WTC11 (cell line): ENCODE results near the gene MYCBPAP. TPM values are rescaled to one million over a fixed set of nuclear protein-coding genes. Genes with fewer than 3 reads are reported as not detected.
"Not testable (repeated sequence)": the region's sequence is repeated elsewhere in the genome, so short reads cannot be mapped to it uniquely, and the experiment has no call there.

ENCODE experiments used
- ATAC-seq: fragments of 200-7000 bp; cut with Tn5 transposase; 2 replicates; pipeline ENCODE4 v1.10.0; 2021; ENCODE audit warnings: mild to moderate bottlenecking, moderate library complexity
- CTCF ChIA-PET: fragments of 300-600 bp; sonication (Branson Sonifier 250); formaldehyde crosslinking; loops from one replicate; lab custom pipeline; 2021; ENCODE audit warnings: antibody characterized with exemption; lab: Charles Lee
- POLR2A ChIA-PET: fragments of 350-600 bp; sonication (Branson Sonifier 250); formaldehyde crosslinking; loops from one replicate; lab custom pipeline; 2021; ENCODE audit warnings: antibody characterized with exemption; lab: Charles Lee
- DNase-seq: peaks from one replicate; pipeline ENCODE4 v3.0.0; 2021; ENCODE audit warnings: low spot score
- H3K27ac Mint-ChIP-seq: 2 replicates; pipeline ENCODE4 v1.8.0; 2021; ENCODE audit warnings: mixed read lengths
- H3K27me3 Mint-ChIP-seq: 2 replicates; pipeline ENCODE4 v1.8.0; 2021; ENCODE audit warnings: low read depth, mild to moderate bottlenecking, moderate library complexity, mixed read lengths
- H3K36me3 Mint-ChIP-seq: 2 replicates; pipeline ENCODE4 v1.8.0; 2021; ENCODE audit warnings: mixed read lengths
- H3K4me1 Mint-ChIP-seq: 2 replicates; pipeline ENCODE4 v1.8.0; 2022; ENCODE audit warnings: mixed read lengths
- H3K4me3 Mint-ChIP-seq: 2 replicates; pipeline ENCODE4 v1.8.0; 2021; ENCODE audit warnings: mild to moderate bottlenecking, moderate library complexity, mixed read lengths
- H3K9me3 Mint-ChIP-seq: 2 replicates; pipeline ENCODE4 v1.8.0; 2021; ENCODE audit warnings: mixed read lengths
- GRHL2 ChIP-seq: fragments of 250-450 bp; sonication (Bioruptor Pico); IDR thresholded peaks from 2 replicates; pipeline ENCODE4 v1.8.0; 2022; ENCODE audit warnings: mild to moderate bottlenecking, moderate library complexity; ENCODE audit not compliant: insufficient replicate concordance, severe bottlenecking
- JUN ChIP-seq: sonication (generic); formaldehyde crosslinking; IDR thresholded peaks from 2 replicates; pipeline ENCODE4 v1.8.0; 2023; ENCODE audit warnings: mild to moderate bottlenecking, missing genetic modification reagents
- KAT7 ChIP-seq: sonication (generic); formaldehyde crosslinking; IDR thresholded peaks from 2 replicates; pipeline ENCODE4 v1.8.1; 2023; ENCODE audit warnings: missing genetic modification reagents, mild to moderate bottlenecking, borderline replicate concordance
- NFE2L1 ChIP-seq: sonication (generic); formaldehyde crosslinking; IDR thresholded peaks from 2 replicates; pipeline ENCODE4 v1.8.1; 2023; ENCODE audit warnings: missing genetic modification reagents
- RELA ChIP-seq: sonication (generic); formaldehyde crosslinking; IDR thresholded peaks from 2 replicates; pipeline ENCODE4 v1.8.1; 2022; ENCODE audit warnings: missing genetic modification reagents, mild to moderate bottlenecking, borderline replicate concordance
- RORB ChIP-seq: fragments of 250-450 bp; sonication (Bioruptor Pico); IDR thresholded peaks from 2 replicates; pipeline ENCODE4 v1.9.0; 2021; ENCODE audit warnings: mild to moderate bottlenecking
- ZNF263 ChIP-seq: sonication (generic); formaldehyde crosslinking; IDR thresholded peaks from 2 replicates; pipeline ENCODE4 v1.8.1; 2022; ENCODE audit warnings: low read depth, mild to moderate bottlenecking, moderate library complexity, missing genetic modification reagents
- total RNA-seq: library from RNA; stranded (reverse); gene quantifications from 3 replicates; pipeline ENCODE4 v1.2.3, GENCODE V29; 2021
- TF ChIP-seq, protein P1 (sequence below): sonication (generic); formaldehyde crosslinking; IDR thresholded peaks from 2 replicates; pipeline ENCODE4 v1.8.0; 2023; ENCODE audit warnings: mild to moderate bottlenecking, missing genetic modification reagents
- TF ChIP-seq, protein P2 (sequence below): fragments of 200-600 bp; IDR thresholded peaks from 2 replicates; pipeline ENCODE4 v1.8.0; 2022; ENCODE audit warnings: antibody characterized with exemption
- TF ChIP-seq, protein P3 (sequence below): fragments of 250-450 bp; sonication (Bioruptor Pico); conservative IDR thresholded peaks from 2 replicates; pipeline ENCODE4 v1.9.0; 2021; ENCODE audit warnings: mild to moderate bottlenecking
- TF ChIP-seq, protein P4 (sequence below): sonication (generic); formaldehyde crosslinking; IDR thresholded peaks from 2 replicates; pipeline ENCODE4 v1.8.0; 2022; ENCODE audit warnings: mild to moderate bottlenecking, missing genetic modification reagents
- TF ChIP-seq, protein P5 (sequence below): sonication (generic); formaldehyde crosslinking; IDR thresholded peaks from 2 replicates; pipeline ENCODE4 v1.8.1; 2023; ENCODE audit warnings: mild to moderate bottlenecking, missing genetic modification reagents, moderate library complexity
- TF ChIP-seq, protein P6 (sequence below): fragments of 250-450 bp; sonication (Bioruptor Pico); IDR thresholded peaks from 2 replicates; pipeline ENCODE4 v1.9.0; 2021; ENCODE audit warnings: moderate library complexity, mild to moderate bottlenecking, inconsistent platforms, borderline replicate concordance

The MYCBPAP gene
- total RNA-seq, 1 experiment from 2014 or later: 5.7 TPM

DNA sequence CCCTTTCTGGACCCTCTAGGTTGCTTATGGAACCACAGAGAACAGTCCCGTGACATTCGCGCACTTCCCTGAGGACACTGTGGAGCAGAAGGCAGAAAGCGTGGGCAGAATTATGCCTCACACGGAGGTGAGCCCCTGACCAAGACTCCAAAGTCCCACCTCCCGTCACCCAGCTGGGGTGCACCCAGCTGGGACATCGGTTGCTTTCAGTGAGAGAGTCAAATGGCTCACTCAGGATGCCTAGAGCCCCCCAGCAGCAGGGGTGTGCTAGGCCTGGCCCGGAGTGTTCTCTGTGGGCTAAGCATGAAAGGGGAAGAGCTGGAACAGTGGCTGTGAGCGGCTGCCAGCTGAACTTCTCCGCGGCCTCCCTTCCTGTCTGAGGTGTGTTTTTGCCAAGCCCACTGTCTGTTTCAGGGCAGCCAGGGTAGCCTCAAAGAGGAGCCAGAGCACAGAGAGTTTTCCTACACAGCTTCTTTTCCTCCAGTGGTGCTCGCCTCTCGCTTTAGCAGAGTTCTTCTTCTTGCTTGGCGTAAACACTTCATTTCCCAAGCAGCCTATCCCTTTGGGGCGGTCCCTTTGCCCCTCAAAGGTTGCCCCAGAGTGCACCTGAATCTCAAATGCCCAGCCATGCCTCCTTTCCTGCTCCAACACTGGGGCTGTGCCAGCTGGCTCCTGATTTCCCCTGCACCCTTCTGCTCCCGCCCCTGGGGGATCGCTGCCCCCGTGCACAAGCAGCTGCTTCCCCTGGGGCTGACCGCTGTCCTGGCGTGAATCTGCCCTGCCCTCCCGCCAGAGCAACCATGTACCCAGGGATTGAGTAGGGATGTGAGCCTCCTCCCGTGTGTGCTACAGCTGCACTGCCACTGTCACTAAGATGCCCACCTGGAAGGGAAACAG, 37.0 kb upstream of the MYCBPAP start (continued):
- TF ChIP-seq RORB (CRISPR knock-in tag): no peak
- TF ChIP-seq, protein P1, sequence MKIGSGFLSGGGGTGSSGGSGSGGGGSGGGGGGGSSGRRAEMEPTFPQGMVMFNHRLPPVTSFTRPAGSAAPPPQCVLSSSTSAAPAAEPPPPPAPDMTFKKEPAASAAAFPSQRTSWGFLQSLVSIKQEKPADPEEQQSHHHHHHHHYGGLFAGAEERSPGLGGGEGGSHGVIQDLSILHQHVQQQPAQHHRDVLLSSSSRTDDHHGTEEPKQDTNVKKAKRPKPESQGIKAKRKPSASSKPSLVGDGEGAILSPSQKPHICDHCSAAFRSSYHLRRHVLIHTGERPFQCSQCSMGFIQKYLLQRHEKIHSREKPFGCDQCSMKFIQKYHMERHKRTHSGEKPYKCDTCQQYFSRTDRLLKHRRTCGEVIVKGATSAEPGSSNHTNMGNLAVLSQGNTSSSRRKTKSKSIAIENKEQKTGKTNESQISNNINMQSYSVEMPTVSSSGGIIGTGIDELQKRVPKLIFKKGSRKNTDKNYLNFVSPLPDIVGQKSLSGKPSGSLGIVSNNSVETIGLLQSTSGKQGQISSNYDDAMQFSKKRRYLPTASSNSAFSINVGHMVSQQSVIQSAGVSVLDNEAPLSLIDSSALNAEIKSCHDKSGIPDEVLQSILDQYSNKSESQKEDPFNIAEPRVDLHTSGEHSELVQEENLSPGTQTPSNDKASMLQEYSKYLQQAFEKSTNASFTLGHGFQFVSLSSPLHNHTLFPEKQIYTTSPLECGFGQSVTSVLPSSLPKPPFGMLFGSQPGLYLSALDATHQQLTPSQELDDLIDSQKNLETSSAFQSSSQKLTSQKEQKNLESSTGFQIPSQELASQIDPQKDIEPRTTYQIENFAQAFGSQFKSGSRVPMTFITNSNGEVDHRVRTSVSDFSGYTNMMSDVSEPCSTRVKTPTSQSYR: no peak
- TF ChIP-seq ZNF263 (CRISPR knock-in tag): no peak
- no peak for TF ChIP-seq RELA (CRISPR knock-in tag)

DNA sequence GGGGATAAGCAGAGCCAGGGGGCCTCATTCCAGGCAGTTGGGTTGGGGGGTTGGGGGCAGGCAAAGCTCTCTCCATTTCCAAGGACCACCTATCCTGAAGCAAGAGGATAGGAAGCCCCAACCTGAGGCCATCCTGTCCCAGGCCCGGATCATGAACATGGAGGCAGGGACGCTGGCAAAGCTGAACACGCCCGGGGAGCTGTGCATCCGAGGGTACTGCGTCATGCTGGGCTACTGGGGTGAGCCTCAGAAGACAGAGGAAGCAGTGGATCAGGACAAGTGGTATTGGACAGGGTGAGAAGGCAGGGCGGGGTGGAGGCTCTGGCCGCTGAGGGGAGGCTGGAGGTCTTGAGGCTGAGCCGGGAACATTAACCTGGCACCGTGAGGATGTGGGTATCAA, 36.0 kb upstream of the MYCBPAP start:
- ATAC-seq: no peak

DNA sequence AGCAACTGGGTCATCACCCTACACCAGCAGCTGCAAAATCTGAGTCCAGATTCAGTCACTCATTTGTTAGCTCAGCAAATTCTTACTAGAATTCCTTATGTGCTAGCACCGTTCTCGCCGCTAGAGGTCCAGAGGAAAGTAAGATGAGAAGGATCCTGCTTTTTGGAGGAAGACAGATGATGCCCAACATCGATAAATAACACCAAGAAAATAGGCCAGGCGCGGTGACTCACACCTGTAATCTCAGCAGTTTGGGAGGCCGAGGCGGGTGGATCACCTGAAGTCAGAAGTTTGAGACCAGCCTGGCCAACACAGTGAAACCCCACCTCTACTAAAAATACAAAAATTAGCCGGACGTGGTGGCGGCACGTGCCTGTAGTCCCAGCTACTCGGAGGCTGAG, 35.5 kb upstream of the MYCBPAP start:
- H3K9me3 Mint-ChIP-seq, DNase-seq, ATAC-seq, H3K36me3 Mint-ChIP-seq, H3K4me3 Mint-ChIP-seq, POLR2A ChIA-PET, H3K27ac Mint-ChIP-seq: not testable (repeated sequence)
- Mint-ChIP-seq H3K27me3 (peaks cover 28% of the 10 kb centered on the region), H3K4me1 (peaks cover 18% of the 10 kb centered on the region)
- CTCF ChIA-PET: interaction anchor here (0.6 to 5.8 kb wide), 11 partner anchors 10 to 273 kb away, joined by 3 to 40 read pairs (median 4); partner anchors contain the start of gene LRRC59

More for the DNA sequence above, 36.0 kb upstream of the MYCBPAP start:
- peaks cover 32% of the 10 kb centered on the region for H3K27me3 Mint-ChIP-seq
- no peaks in the 10 kb centered on the region for H3K9me3 Mint-ChIP-seq
- peaks cover 22% of the 10 kb centered on the region for H3K4me1 Mint-ChIP-seq
- no peaks in the 10 kb centered on the region for H3K36me3 Mint-ChIP-seq
- H3K27ac Mint-ChIP-seq: no peak overlapping the region
- no peak for DNase-seq
- ChIA-PET POLR2A (no interaction called here), CTCF (interaction anchor here (0.6 to 5.8 kb wide), 11 partner anchors 10 to 272 kb away, joined by 3 to 40 read pairs (median 4); partner anchors contain the start of gene LRRC59)
- TF ChIP-seq, protein P2, sequence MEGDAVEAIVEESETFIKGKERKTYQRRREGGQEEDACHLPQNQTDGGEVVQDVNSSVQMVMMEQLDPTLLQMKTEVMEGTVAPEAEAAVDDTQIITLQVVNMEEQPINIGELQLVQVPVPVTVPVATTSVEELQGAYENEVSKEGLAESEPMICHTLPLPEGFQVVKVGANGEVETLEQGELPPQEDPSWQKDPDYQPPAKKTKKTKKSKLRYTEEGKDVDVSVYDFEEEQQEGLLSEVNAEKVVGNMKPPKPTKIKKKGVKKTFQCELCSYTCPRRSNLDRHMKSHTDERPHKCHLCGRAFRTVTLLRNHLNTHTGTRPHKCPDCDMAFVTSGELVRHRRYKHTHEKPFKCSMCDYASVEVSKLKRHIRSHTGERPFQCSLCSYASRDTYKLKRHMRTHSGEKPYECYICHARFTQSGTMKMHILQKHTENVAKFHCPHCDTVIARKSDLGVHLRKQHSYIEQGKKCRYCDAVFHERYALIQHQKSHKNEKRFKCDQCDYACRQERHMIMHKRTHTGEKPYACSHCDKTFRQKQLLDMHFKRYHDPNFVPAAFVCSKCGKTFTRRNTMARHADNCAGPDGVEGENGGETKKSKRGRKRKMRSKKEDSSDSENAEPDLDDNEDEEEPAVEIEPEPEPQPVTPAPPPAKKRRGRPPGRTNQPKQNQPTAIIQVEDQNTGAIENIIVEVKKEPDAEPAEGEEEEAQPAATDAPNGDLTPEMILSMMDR: no peak
- TF ChIP-seq JUN (CRISPR knock-in tag): no peak
- TF ChIP-seq, protein P3, sequence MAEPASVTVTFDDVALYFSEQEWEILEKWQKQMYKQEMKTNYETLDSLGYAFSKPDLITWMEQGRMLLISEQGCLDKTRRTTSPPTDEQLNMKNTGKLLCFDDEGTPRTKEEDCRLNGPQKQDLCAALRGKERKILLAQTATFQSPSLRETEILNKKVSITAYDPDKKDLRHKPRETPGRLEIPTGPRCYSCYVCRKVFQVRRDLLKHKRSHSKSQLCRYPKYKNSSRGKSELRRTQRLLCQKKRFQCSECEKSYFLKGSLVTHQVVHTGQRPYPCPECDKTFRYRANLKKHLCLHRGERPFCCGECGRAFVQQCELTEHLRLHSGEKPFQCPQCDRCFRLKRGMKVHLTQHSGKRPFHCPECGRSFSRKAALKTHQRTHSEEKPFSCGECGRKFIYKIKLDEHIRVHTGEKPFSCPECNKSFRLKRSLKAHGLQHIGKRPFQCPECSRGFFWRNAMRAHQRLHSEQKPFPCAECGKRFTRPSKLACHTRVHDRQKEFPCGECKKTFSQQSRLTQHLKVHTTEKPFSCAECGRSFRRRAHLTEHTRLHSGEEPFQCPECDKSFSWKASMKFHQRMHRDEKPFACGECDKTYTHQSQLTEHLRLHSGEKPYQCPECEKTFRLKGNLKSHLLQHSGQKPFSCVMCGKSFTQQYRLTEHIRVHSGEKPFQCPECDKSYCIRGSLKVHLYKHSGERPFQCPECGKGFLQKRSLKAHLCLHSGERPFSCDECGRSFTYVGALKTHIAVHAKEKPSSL (CRISPR knock-in tag): no peak
- TF ChIP-seq, protein P4, sequence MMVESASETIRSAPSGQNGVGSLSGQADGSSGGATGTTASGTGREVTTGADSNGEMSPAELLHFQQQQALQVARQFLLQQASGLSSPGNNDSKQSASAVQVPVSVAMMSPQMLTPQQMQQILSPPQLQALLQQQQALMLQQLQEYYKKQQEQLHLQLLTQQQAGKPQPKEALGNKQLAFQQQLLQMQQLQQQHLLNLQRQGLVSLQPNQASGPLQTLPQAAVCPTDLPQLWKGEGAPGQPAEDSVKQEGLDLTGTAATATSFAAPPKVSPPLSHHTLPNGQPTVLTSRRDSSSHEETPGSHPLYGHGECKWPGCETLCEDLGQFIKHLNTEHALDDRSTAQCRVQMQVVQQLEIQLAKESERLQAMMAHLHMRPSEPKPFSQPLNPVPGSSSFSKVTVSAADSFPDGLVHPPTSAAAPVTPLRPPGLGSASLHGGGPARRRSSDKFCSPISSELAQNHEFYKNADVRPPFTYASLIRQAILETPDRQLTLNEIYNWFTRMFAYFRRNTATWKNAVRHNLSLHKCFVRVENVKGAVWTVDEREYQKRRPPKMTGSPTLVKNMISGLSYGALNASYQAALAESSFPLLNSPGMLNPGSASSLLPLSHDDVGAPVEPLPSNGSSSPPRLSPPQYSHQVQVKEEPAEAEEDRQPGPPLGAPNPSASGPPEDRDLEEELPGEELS (CRISPR knock-in tag): no peak
- H3K4me3 Mint-ChIP-seq: no peak overlapping the region

DNA sequence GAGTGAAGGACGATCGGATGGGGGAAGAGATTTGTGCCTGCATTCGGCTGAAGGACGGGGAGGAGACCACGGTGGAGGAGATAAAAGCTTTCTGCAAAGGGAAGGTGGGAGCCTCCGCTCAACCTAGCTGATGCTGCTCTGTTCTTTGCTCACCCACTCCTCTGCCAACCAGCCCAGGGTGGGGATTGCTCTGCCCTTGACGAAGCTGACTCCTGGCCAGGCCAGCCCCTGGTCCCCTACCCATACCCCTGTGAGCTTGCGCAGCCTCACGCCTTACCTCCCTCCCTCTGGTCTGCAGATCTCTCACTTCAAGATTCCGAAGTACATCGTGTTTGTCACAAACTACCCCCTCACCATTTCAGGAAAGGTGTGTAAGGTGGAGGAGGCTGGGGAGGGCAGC, 34.3 kb upstream of the MYCBPAP start:
- CTCF ChIA-PET: interaction anchor here (0.9 to 5.8 kb wide), 2 partner anchors 77 to 102 kb away, joined by 3 to 40 read pairs; partner anchors contain the start of gene LRRC59
- Mint-ChIP-seq H3K36me3 (no peaks in the 10 kb centered on the region), H3K27ac (peak overlapping the region; percentile 45; the same call in 1 of the 2 replicates), H3K4me3 (no peak overlapping the region), H3K27me3 (peaks cover 24% of the 10 kb centered on the region), H3K9me3 (no peaks in the 10 kb centered on the region), H3K4me1 (peaks cover 17% of the 10 kb centered on the region)
- TF ChIP-seq KAT7: no peak
- TF ChIP-seq NFE2L1: no peak
- no peak for TF ChIP-seq GRHL2 (CRISPR knock-in tag)
- TF ChIP-seq, protein P5, sequence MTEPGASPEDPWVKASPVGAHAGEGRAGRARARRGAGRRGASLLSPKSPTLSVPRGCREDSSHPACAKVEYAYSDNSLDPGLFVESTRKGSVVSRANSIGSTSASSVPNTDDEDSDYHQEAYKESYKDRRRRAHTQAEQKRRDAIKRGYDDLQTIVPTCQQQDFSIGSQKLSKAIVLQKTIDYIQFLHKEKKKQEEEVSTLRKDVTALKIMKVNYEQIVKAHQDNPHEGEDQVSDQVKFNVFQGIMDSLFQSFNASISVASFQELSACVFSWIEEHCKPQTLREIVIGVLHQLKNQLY (CRISPR knock-in tag): no peak
- TF ChIP-seq, protein P6, sequence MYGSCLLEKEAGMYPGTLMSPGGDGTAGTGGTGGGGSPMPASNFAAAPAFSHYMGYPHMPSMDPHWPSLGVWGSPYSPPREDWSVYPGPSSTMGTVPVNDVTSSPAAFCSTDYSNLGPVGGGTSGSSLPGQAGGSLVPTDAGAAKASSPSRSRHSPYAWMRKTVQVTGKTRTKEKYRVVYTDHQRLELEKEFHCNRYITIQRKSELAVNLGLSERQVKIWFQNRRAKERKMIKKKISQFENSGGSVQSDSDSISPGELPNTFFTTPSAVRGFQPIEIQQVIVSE: no peak
- DNase-seq: no peak
- ATAC-seq: no peak
- POLR2A ChIA-PET: no interaction called here
